Stimulated activated CD8-positive, alpha-beta memory T cell treated with anti-CD3 and anti-CD28 coated beads, Interleukin-7, amount 100 ng/mL, for 48 hours (primary cell): ENCODE data around the gene OVCA2.
A peak's percentile ranks its signal among the peaks of the same experiment; 100 is the strongest.

Experiments used
- DNase-seq, 2 donors: peaks; one replicate each; pipeline ENCODE4 v3.0.0-alpha.2; 2020; ENCODE audit warnings: low read depth in 1 of 2; ENCODE audit errors: extremely low read depth in 1 of 2

OVCA2 gene

GRCh38 chr17:2063261-2064146, 21.7 kb downstream of the OVCA2 start:
- DNase-seq = no peak

GRCh38 chr17:2064147-2064489, 22.3 kb downstream of the OVCA2 start:
- DNase-seq = no peak

- DNase-seq = no peak
Observed at GRCh38 chr17:2064520-2064971, 22.7 kb downstream of the OVCA2 start.

GRCh38 chr17:2064980-2065785, 23.4 kb downstream of the OVCA2 start:
- DNase-seq = peak in 1 of 2 donors; percentile 63

GRCh38 chr17:2065949-2066400, 24.2 kb downstream of the OVCA2 start:
- no peak for DNase-seq

- no peak for DNase-seq
Observed at GRCh38 chr17:2067048-2067561, 25.3 kb downstream of the OVCA2 start.

GRCh38 chr17:2067608-2068024, 25.8 kb downstream of the OVCA2 start:
- DNase-seq = no peak

- no peak for DNase-seq
Observed at GRCh38 chr17:2068031-2068518, 26.3 kb downstream of the OVCA2 start.

GRCh38 chr17:2068519-2069051, 26.8 kb downstream of the OVCA2 start:
- peak in 1 of 2 donors; percentile 50 for DNase-seq

GRCh38 chr17:2070241-2071023, 28.6 kb downstream of the OVCA2 start:
- DNase-seq = peak in 1 of 2 donors; percentile 87

- no peak for DNase-seq
Observed at GRCh38 chr17:2071024-2071385, 29.2 kb downstream of the OVCA2 start.

GRCh38 chr17:2071455-2072281, 29.8 kb downstream of the OVCA2 start:
- no peak for DNase-seq

GRCh38 chr17:2074919-2075318, 33.1 kb downstream of the OVCA2 start:
- no peak for DNase-seq

- no peak for DNase-seq
Observed at GRCh38 chr17:2075336-2076086, 33.7 kb downstream of the OVCA2 start.

- DNase-seq = no peak
Observed at GRCh38 chr17:2076087-2076984, 34.5 kb downstream of the OVCA2 start.

- DNase-seq = no peak
Observed at GRCh38 chr17:2077040-2077439, 35.2 kb downstream of the OVCA2 start.

- no peak for DNase-seq
Observed at GRCh38 chr17:2081564-2081963, 39.7 kb downstream of the OVCA2 start.
